Naive thymus-derived CD4-positive, alpha-beta T cell (primary cell): Measurements from ENCODE around the gene WDR35. TPM values are rescaled to one million over a fixed set of nuclear protein-coding genes. Genes with fewer than 3 reads are reported as not detected.
"Not testable (repeated sequence)": the region's sequence is repeated elsewhere in the genome, so short reads cannot be mapped to it uniquely, and the experiment has no call there.

ENCODE experiments used
- ATAC-seq: fragments of 150-1000 bp; cut with Tn5 transposase; 2 replicates; pipeline ENCODE4 v1.10.0; 2021; ENCODE audit warnings: mild to moderate bottlenecking, moderate library complexity
- CTCF ChIA-PET: fragments of 350-600 bp; sonication (Branson Sonifier 250); formaldehyde crosslinking; loops from one replicate; lab custom pipeline; 2021; ENCODE audit warnings: antibody characterized with exemption; lab: Charles Lee
- POLR2A ChIA-PET: fragments of 350-600 bp; sonication (Branson Sonifier 250); formaldehyde crosslinking; loops from one replicate; lab custom pipeline; 2021; ENCODE audit warnings: antibody characterized with exemption, inconsistent platforms; lab: Charles Lee
- DNase-seq, 9 donors: peaks; one replicate each; pipeline versions ENCODE4 v3.0.0 to v3.0.0-alpha.2; 2020 to 2022; ENCODE audit warnings: mixed read lengths in 1 of 9
- H3K27ac ChIP-seq: one replicate; pipeline ENCODE4 v1.7.0; 2013; ENCODE audit warnings: mild to moderate bottlenecking, low read depth, low read length, moderate library complexity
- H3K27me3 ChIP-seq, 2 donors: one replicate each; pipeline ENCODE4 v1.7.0; 2013; ENCODE audit warnings: low read length in 2 of 2, mild to moderate bottlenecking in 2 of 2, moderate library complexity in 2 of 2; ENCODE audit not compliant: control insufficient read depth in 2 of 2, insufficient read depth in 2 of 2
- H3K36me3 ChIP-seq, 3 experiments: 1 replicate in 2 of 3; 2 replicates in 1 of 3; pipeline ENCODE4 v1.7.0; 2013; ENCODE audit warnings: low read length in 3 of 3, mild to moderate bottlenecking in 3 of 3, moderate library complexity in 1 of 3; ENCODE audit not compliant: insufficient read depth in 3 of 3, control insufficient read depth in 2 of 3
- H3K4me1 ChIP-seq, 2 donors: one replicate each; pipeline ENCODE4 v1.7.0; 2013; ENCODE audit warnings: low read length in 2 of 2, mild to moderate bottlenecking in 2 of 2, moderate library complexity in 1 of 2; ENCODE audit not compliant: control insufficient read depth in 2 of 2, insufficient read depth in 2 of 2
- H3K4me3 ChIP-seq: 2 replicates; pipeline ENCODE4 v1.7.0; 2013; ENCODE audit warnings: mild to moderate bottlenecking, low read length
- H3K9me3 ChIP-seq, 3 experiments: 1 replicate in 2 of 3; 2 replicates in 1 of 3; pipeline ENCODE4 v1.7.0; 2013; ENCODE audit warnings: low read length in 3 of 3; ENCODE audit not compliant: control insufficient read depth in 2 of 3
- H3K27ac Mint-ChIP-seq, 9 donors: one replicate each; pipeline ENCODE4 v1.8.0; 2020 to 2022; ENCODE audit warnings: mixed read lengths in 9 of 9, mild to moderate bottlenecking in 8 of 9, moderate library complexity in 5 of 9, inconsistent platforms in 2 of 9
- H3K27me3 Mint-ChIP-seq, 5 donors: one replicate each; pipeline ENCODE4 v1.8.0; 2021 to 2022; ENCODE audit warnings: mixed read lengths in 5 of 5, mild to moderate bottlenecking in 1 of 5
- H3K36me3 Mint-ChIP-seq, 5 donors: one replicate each; pipeline ENCODE4 v1.8.0; 2020 to 2022; ENCODE audit warnings: mixed read lengths in 5 of 5, mild to moderate bottlenecking in 3 of 5, inconsistent platforms in 1 of 5
- H3K4me1 Mint-ChIP-seq, 7 donors: one replicate each; pipeline ENCODE4 v1.8.0; 2020 to 2022; ENCODE audit warnings: mixed read lengths in 7 of 7, mild to moderate bottlenecking in 3 of 7, inconsistent platforms in 1 of 7
- H3K4me3 Mint-ChIP-seq, 10 donors: one replicate each; pipeline ENCODE4 v1.8.0; 2020 to 2022; ENCODE audit warnings: mild to moderate bottlenecking in 10 of 10, mixed read lengths in 10 of 10, moderate library complexity in 6 of 10, inconsistent platforms in 2 of 10
- H3K9me3 Mint-ChIP-seq, 11 donors: one replicate each; pipeline ENCODE4 v1.8.0; 2020 to 2022; ENCODE audit warnings: mixed read lengths in 11 of 11, mild to moderate bottlenecking in 4 of 11, inconsistent platforms in 1 of 11, moderate library complexity in 1 of 11
- intact Hi-C, 2 donors: fragments of 100-400 bp; cut with micrococcal nuclease; formaldehyde crosslinking; loops; one replicate each; pipeline ENCODE4 v1.15.1; 2023
- polyA plus RNA-seq, 2 donors: library from polyadenylated mRNA; unstranded; fragments of 300-500 nt; fragmentation: Illumina TruSeq; gene quantifications; one replicate each; pipeline ENCODE4 v1.2.3, GENCODE V29; 2021
- total RNA-seq, 6 experiments: library from RNA in 5 of 6; stranded (reverse) in 5 of 6; gene quantifications; 1 replicate in 5 of 6; 2 replicates in 1 of 6; pipeline ENCODE4 v1.2.3 and lab custom pipeline; 2021 to 2026

Gene WDR35
- total and polyA plus RNA-seq, 7 experiments from 2014 or later, result 1.5 to 6.0 (median 3.5) TPM

DNA sequence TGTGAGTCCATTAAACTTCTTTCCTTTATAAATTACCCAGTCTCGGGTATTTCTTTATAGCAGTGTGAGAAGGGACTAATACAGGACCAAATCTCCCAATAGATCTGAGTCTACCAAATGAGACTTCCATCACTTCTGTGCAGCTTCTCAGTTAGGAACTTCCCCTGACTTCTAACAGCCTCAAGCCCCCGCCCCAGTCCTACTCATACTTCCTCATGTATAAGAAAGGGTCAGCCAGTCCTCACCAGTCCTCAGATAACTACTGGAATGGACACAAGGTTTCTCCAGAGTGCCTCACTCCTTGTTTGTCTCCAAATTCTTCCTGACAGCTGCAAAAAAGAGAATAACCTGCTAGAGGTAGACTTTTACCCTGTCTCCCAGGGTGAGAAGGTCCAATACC lies 107.6 kb downstream of the WDR35 start:
- ATAC-seq, result no peak
- intact Hi-C loops, result no loop called here
- Mint-ChIP-seq H3K27ac (peak overlapping the region in 3 of 9 donors; percentile 72 to 81 (median 78)), H3K36me3 (peaks cover 6 to 35% (median 12%) of the 10 kb centered on the region in 5 donors), H3K9me3 (peaks cover 0 to 3% (median 0%) of the 10 kb centered on the region in 11 donors), H3K4me3 (no peak overlapping the region), H3K27me3 (no peaks in the 10 kb centered on the region), H3K4me1 (peaks cover 0 to 2% (median 0%) of the 10 kb centered on the region in 7 donors)
- Histone ChIP-seq H3K27ac (no peak overlapping the region), H3K9me3 (no peaks in the 10 kb centered on the region), H3K4me3 (no peak overlapping the region), H3K36me3 (peaks cover 0 to 15% (median 0%) of the 10 kb centered on the region in 3 experiments), H3K4me1 (no peaks in the 10 kb centered on the region), H3K27me3 (no peaks in the 10 kb centered on the region)
- POLR2A ChIA-PET, result interaction anchor here (0.8 to 1.6 kb wide), 2 partner anchors 8 to 107 kb away, joined by 3 read pairs; partner anchors contain the start of gene WDR35
- no peak for DNase-seq
- CTCF ChIA-PET, result no interaction called here

DNA sequence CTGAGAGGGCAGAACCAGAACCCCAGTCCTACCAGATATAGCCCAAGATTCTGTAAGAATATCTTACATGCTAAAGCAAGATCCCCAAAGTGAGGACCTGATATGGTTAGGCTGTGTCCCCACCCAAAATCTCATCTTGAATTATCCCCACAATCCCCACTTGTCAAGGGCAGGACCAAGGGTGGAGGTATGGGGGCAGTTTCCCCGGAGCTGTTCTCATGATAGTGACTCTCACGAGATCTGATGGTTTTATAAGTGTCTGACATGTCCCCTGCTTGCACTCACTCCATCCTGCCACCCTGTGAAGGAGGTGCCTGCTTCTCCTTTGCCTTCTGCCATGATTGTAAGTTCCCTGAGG lies 108.0 kb downstream of the WDR35 start:
- peaks cover 0 to 2% (median 0%) of the 10 kb centered on the region in 7 donors for H3K4me1 Mint-ChIP-seq
- ATAC-seq (no peak), DNase-seq (no peak)
- ChIA-PET CTCF (no interaction called here), POLR2A (interaction anchor here (1.6 kb wide), 1 partner anchor 8 kb away, joined by 3 read pairs; no protein-coding TSS in a partner anchor)
- H3K27me3 Mint-ChIP-seq, result no peaks in the 10 kb centered on the region
- H3K9me3 Mint-ChIP-seq, result peaks cover 0 to 3% (median 0%) of the 10 kb centered on the region in 11 donors
- H3K4me3 Mint-ChIP-seq, result no peak overlapping the region
- Histone ChIP-seq H3K36me3 (peaks cover 0 to 15% (median 0%) of the 10 kb centered on the region in 3 experiments), H3K27ac (no peak overlapping the region), H3K4me1 (no peaks in the 10 kb centered on the region), H3K4me3 (no peak overlapping the region), H3K9me3 (no peaks in the 10 kb centered on the region), H3K27me3 (no peaks in the 10 kb centered on the region)
- intact Hi-C loops, result no loop called here
- peaks cover 7 to 35% (median 12%) of the 10 kb centered on the region in 5 donors for H3K36me3 Mint-ChIP-seq
- H3K27ac Mint-ChIP-seq, result peak overlapping the region in 3 of 9 donors; percentile 72 to 81 (median 78)

DNA sequence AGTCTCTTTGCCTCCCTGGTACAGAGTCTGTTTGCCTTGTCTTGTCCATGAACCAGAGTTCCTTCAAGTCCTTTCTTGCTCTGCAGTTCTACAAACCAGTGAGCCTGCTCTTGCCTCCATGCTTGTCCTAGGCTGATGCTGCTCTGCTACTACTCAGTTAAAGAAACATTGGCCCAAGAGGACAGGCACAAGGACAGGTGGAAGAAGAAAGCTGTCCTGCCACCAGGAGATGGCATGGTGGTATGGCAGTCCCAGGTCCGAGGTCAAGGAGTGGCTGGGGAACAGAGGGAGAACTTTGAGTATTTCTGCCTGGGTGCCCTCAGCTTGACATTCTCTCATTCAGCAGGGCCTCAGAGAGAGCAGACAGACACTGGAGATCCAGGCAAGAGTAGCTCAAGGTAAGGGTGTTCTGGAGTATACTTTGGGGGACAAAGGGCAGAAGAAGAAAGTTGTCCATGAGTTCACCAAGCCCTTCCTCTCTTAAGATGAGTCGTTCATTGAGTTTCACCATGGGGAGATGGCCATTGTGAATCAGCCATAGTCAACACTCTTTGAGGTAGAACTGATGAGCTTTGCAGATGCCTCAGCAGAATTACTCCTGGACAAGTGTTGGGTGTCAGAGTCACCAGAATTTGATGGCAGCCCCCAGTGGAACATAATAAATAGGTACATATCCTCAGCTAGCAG lies 108.5 kb downstream of the WDR35 start:
- CTCF ChIA-PET, result no interaction called here
- H3K27ac Mint-ChIP-seq, result peak overlapping the region in 2 of 9 donors; percentile 35 to 81
- intact Hi-C loops, result no loop called here
- H3K27me3 Mint-ChIP-seq, result no peaks in the 10 kb centered on the region
- POLR2A ChIA-PET, result interaction anchor here (0.6 to 1.6 kb wide), 2 partner anchors 9 to 236 kb away, joined by 3 read pairs; no protein-coding TSS in a partner anchor
- no peaks in the 10 kb centered on the region for H3K4me1 ChIP-seq
- no peak for DNase-seq
- no peak overlapping the region for H3K27ac ChIP-seq
- ATAC-seq, result no peak
- H3K9me3 Mint-ChIP-seq, result peaks cover 0 to 3% (median 0%) of the 10 kb centered on the region in 11 donors
- no peaks in the 10 kb centered on the region for H3K27me3 ChIP-seq
- H3K4me3 Mint-ChIP-seq, result no peak overlapping the region
- peaks cover 9 to 41% (median 12%) of the 10 kb centered on the region in 5 donors for H3K36me3 Mint-ChIP-seq
- no peaks in the 10 kb centered on the region for H3K9me3 ChIP-seq
- no peak overlapping the region for H3K4me3 ChIP-seq
- H3K4me1 Mint-ChIP-seq, result peaks cover 0 to 2% (median 0%) of the 10 kb centered on the region in 7 donors
- peaks cover 0 to 20% (median 0%) of the 10 kb centered on the region in 3 experiments for H3K36me3 ChIP-seq

DNA sequence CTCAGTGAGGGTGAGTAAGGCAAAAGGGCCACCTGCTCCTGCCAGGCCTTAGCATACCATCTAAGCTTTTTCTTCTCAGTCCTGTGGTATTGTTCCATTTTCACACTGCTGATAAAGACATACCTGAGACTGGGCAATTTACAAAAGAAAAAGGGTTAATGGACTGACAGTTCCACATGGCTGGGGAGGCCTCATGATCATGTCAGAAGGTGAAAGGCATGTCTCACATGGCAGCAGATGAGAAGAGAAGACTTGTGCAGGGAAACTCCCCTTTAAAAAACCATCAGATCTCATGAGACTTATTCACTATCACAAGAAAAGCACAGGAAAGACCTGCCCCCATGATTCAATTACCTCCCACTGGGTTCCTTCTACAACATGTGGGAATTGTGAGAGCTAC lies 109.7 kb downstream of the WDR35 start:
- Mint-ChIP-seq H3K27ac (peak overlapping the region in 1 of 9 donors; percentile 71), H3K36me3 (peaks cover 9 to 48% (median 15%) of the 10 kb centered on the region in 5 donors)
- intact Hi-C loops, H3K9me3 Mint-ChIP-seq, H3K4me1 Mint-ChIP-seq, H3K27me3 ChIP-seq, H3K27ac ChIP-seq, H3K27me3 Mint-ChIP-seq, H3K4me3 Mint-ChIP-seq, H3K9me3 ChIP-seq, H3K4me3 ChIP-seq, ATAC-seq, DNase-seq, H3K4me1 ChIP-seq: not testable (repeated sequence)
- H3K36me3 ChIP-seq, result peaks cover 0 to 30% (median 0%) of the 10 kb centered on the region in 3 experiments
- ChIA-PET POLR2A (interaction anchor here (0.9 kb wide), 1 partner anchor 21 kb away, joined by 3 read pairs; the partner anchor contains the start of gene TTC32), CTCF (interaction anchor here (0.5 kb wide), 1 partner anchor 120 kb away, joined by 3 read pairs; no protein-coding TSS in a partner anchor)

DNA sequence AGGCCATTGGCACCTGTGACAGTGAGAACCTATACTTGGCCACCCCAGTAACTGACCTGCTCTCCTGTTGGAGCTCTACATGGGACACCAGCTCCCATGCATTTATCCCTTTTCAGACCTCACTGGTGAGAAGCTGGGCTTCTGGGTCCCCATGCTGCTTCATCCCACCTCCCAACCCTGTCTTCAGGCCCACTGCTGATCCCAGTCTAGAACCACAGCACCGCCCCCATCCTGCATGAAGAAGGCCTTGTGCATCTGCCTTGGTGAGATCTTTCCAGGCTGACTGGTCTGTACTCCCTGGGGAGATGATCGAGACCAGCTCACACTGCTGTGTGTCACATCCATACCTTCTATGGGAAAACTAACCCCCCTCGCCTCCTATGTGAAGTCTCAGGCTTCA lies 110.8 kb downstream of the WDR35 start:
- Histone ChIP-seq H3K9me3 (no peaks in the 10 kb centered on the region), H3K4me3 (no peak overlapping the region), H3K27me3 (no peaks in the 10 kb centered on the region), H3K4me1 (no peaks in the 10 kb centered on the region), H3K27ac (no peak overlapping the region), H3K36me3 (peaks cover 0 to 40% (median 0%) of the 10 kb centered on the region in 3 experiments)
- Mint-ChIP-seq H3K27me3 (no peaks in the 10 kb centered on the region), H3K27ac (peak overlapping the region in 2 of 9 donors; percentile 18 to 63), H3K9me3 (peaks cover 0 to 3% (median 0%) of the 10 kb centered on the region in 11 donors), H3K4me3 (no peak overlapping the region), H3K4me1 (peaks cover 0 to 2% (median 0%) of the 10 kb centered on the region in 7 donors), H3K36me3 (peaks cover 10 to 55% (median 17%) of the 10 kb centered on the region in 5 donors)
- ATAC-seq (no peak), DNase-seq (no peak)
- ChIA-PET POLR2A (interaction anchor here (0.9 kb wide), 1 partner anchor 22 kb away, joined by 3 read pairs; the partner anchor contains the start of gene TTC32), CTCF (interaction anchor here (1.1 kb wide), 1 partner anchor 21 kb away, joined by 4 read pairs; no protein-coding TSS in a partner anchor)
- intact Hi-C loops, result no loop called here

DNA sequence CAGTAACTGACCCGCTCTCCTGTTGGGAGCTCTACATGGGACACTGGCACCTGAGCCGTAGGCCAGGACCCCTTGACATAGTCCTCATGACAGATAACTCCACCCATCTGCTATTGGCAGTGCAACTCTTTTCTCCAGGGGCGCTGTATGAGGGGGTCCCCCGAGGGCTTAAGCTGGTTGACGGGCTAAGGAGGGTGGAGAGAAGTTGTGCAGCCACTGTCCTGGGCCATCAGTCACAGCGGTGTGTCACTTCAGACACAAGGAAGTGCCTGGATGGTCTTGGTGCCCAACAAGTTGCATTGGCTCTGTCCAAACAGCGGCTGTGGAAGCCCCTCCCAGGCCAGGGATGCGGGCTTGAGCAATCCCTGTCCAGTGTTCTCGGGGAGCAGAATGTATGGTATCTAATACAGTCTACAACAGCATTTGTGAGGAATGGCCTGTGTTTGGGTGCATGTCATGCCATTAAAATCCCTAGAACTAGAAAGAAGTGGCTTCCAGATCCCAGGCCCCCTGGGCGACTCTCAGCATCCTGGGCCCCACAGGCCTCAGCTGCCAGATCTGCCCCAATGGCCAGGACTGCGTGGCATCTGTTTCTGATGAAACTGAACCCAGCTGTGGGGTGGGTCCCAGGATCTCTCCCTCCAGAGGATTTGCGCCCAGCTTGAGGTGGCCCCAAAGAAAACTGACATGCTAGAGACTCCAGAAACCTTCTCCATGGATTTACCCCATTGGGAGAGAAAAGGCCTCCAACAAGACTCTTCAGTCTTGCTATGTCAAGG lies 111.4 kb downstream of the WDR35 start:
- H3K4me3 ChIP-seq, result no peak overlapping the region
- intact Hi-C loops, result no loop called here
- no peak for DNase-seq
- H3K27me3 ChIP-seq, result no peaks in the 10 kb centered on the region
- H3K4me1 ChIP-seq, result no peaks in the 10 kb centered on the region
- Mint-ChIP-seq H3K4me1 (peaks cover 0 to 2% (median 0%) of the 10 kb centered on the region in 7 donors), H3K9me3 (no peaks in the 10 kb centered on the region), H3K36me3 (peaks cover 10 to 57% (median 17%) of the 10 kb centered on the region in 5 donors), H3K27ac (no peak overlapping the region), H3K4me3 (no peak overlapping the region), H3K27me3 (no peaks in the 10 kb centered on the region)
- ChIA-PET CTCF (interaction anchor here (1.1 kb wide), 1 partner anchor 21 kb away, joined by 4 read pairs; no protein-coding TSS in a partner anchor), POLR2A (no interaction called here)
- no peak for ATAC-seq
- H3K9me3 ChIP-seq, result no peaks in the 10 kb centered on the region
- no peak overlapping the region for H3K27ac ChIP-seq
- peaks cover 0 to 44% (median 0%) of the 10 kb centered on the region in 3 experiments for H3K36me3 ChIP-seq
